Uterus (tissue), 2 donors: ENCODE results near the gene ALKBH6.

Experiments
- CTCF ChIP-seq, 4 experiments: fragments of 200-600 bp in 2 of 4; fragments of 450-650 bp in 2 of 4; sonication (generic) in 2 of 4; IDR thresholded peaks; one replicate each; pipeline ENCODE4 v1.5.1; 2016 to 2019; ENCODE audit warnings: antibody characterized with exemption in 4 of 4, mild to moderate bottlenecking in 2 of 4, moderate library complexity in 1 of 4
- POLR2A ChIP-seq, 2 donors: fragments of 450-650 bp; IDR thresholded peaks; one replicate each; pipeline ENCODE4 v1.6.1; 2016; ENCODE audit warnings: antibody characterized with exemption in 2 of 2, mild to moderate bottlenecking in 1 of 2, moderate library complexity in 1 of 2

DNA sequence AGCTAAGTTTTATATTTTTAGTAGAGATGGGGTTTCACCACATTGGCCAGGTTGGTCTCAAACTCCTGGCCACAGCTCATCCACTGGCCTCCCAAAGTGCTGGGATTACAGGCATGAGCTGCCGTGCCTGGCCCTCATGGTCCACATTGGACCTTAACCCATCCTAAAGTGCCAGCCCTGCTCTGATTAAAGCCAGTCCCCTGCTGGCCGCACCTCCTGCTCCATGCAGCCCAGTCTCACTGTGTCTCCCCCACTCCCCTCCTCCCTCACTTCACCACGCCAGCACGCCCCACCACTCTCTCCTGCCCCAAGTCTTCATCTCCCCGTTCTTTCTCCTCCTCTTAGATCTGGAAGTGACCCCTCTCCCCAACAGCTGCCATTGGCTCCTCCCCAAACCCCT, 35.7 kb downstream of the ALKBH6 start:
- no peak for TF ChIP-seq CTCF (IDR thresholded peaks at IDR 0.05)
- no peak for TF ChIP-seq POLR2A (IDR thresholded peaks at IDR 0.05)
